Measurements from ENCODE around the gene CDK5RAP3.

Gene CDK5RAP3

GRCh38 chr17:48026502-48027321, 55.8 kb downstream of the CDK5RAP3 start:
- DNase-seq, result peak; percentile 74

GRCh38 chr17:48027322-48027981, 56.5 kb downstream of the CDK5RAP3 start:
- DNase-seq, result no peak

GRCh38 chr17:48028736-48029135, 57.8 kb downstream of the CDK5RAP3 start:
- DNase-seq, result no peak

GRCh38 chr17:48030531-48030930, 59.6 kb downstream of the CDK5RAP3 start:
- DNase-seq, result no peak

Data from activated gamma-delta T cell treated with Interleukin-2 at 50 U/mL for 16 hours (primary cell).